HG02623 (cell line): ENCODE measurements around the gene USP32.
"Not testable (repeated sequence)": the region's sequence is repeated elsewhere in the genome, so short reads cannot be mapped to it uniquely, and the experiment has no call there.

Source experiments
- ATAC-seq: cut with Tn5 transposase; IDR thresholded peaks from one replicate; pipeline ENCODE4 v1.9.1; 2021; ENCODE audit warnings: moderate library complexity; ENCODE audit not compliant: unreplicated experiment

The USP32 gene

DNA sequence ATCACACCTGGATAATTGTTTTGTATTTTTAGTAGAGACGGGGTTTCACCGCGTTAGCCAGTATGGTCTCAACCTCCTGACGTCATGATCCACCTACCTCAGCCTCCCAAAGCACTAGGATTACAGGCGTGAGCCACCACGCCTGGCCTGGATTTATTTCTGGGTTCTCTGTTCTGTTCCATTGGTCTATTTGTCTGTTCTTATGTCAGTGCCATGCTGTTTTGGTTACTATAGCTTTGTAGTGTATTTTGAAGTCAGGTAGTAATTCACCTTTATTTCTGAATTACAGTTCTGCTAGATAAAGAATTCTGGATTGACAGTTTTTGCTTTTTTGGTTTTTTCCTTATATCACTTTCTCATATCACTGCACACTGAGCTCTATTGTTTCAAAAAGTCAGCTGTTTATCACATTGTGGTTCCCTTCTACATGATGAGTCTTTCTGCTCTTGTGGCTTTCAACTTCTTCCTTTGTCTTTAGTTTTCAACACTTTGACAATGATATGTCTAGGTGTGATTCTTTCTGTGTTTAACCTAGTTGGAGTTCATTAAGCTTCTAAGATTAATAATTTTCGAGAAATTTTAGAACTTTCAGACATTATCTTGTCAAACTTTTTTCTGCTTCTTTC, 144.0 kb downstream of the USP32 start:
- ATAC-seq: no peak

GRCh38 chr17:60244656-60245055, 147.3 kb downstream of the USP32 start:
- ATAC-seq: no peak

DNA sequence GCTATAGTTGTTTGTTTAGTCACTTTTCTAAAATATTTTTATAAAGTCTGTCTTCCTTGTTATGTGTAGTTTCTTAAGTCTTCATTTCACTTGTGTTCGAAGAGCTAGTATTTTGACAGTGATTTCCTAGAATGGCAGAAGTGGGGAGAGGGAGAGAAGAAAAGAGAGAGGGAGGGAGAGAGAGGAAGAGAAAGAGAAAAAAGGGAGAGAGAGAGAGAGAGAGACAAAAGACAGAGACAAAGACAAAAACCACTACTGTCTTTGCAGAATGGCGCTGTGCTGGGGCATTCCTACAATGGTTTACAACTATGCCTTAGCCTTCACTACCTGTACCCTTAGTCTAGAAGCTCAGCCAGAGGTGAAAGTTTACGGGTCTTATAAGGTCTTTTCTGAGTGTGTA, 151.6 kb downstream of the USP32 start:
- no peak for ATAC-seq

DNA sequence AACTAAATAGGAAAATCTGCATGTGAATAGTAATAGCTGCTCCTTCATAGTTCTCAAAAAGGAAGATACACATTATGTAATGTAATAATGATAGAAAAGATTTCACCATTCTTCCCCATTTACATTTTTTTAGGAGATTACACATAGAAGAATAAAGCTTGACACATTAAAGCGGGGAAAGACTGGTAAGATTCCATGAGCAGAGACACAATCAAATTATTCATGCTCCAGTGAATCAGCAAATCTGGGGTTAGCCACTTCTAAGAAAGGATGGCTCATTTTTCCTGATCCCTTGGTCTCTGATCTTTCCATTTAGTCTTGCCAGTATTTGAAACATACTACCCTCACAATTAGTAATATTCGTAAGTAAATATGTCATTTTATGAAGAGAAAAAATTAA, 160.2 kb downstream of the USP32 start:
- ATAC-seq: no peak

GRCh38 chr17:60231234-60231633, 160.7 kb downstream of the USP32 start:
- no peak for ATAC-seq

GRCh38 chr17:60230358-60230757, 161.6 kb downstream of the USP32 start:
- no peak for ATAC-seq

DNA sequence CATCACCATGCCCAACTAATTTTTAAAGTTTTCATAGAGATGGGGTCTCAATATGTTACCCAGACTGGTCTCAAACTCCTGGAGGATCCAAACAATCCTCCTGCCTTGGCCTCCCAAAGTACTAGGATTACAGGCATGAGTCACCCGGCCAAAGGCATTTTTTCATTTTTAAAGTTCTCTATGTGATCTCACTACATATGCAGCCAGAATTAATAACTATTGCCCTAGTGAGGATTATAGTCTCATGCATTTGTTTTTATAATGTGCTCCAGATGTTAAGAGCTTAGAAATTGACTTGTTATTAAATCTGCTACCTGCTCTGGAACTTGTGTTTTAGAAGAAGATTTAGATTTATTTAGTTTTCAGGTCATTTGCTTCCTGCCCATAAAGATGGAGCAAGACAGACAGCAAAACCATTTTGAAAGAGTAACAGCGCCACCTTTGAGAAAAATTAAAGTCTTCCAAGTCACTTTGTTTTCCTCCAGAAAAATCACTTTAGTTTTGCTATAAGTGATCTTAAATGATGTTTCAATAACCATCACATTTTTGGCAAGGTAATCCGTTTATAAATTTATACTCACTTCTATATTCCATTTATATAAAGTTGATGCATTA, 162.6 kb downstream of the USP32 start:
- no peak for ATAC-seq

DNA sequence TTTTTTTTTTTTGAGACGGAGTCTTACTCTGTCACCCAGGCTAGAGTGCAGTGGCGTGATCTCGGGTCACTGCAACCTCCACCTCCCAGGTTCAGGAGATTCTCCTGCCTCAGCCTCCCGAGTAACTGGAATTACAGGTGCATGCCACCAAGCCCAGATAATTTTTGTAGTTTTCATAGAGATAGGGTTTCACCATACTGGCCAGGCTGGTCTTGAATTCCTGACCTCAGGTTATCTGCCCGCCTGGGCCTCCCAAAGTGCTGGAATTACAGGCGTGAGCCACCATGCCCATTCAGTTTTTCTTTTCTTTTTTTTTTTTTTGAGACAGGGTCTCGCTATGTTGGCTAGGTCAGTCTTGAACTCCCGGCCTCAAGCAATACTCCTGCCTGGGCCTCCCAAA, 164.7 kb downstream of the USP32 start:
- not testable (repeated sequence) for ATAC-seq

DNA sequence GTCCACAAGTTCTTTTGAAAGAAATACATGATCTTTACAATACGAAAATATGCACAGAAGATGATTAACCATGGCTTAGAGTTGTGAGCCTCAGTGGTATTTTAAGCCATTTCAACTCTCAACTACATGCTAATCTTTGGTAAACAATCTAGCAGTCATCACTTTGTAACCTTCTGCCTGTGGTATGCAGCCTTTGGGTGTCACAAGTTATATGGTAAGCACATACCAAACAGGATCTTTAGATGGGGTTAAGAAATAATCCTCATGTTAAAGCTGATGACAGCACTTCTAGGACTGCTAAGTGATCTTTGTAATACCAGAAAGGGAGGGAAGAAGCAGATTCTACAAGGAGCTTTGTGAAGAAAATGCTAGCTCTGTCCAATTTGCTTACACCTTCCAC, 167.9 kb downstream of the USP32 start:
- no peak for ATAC-seq

DNA sequence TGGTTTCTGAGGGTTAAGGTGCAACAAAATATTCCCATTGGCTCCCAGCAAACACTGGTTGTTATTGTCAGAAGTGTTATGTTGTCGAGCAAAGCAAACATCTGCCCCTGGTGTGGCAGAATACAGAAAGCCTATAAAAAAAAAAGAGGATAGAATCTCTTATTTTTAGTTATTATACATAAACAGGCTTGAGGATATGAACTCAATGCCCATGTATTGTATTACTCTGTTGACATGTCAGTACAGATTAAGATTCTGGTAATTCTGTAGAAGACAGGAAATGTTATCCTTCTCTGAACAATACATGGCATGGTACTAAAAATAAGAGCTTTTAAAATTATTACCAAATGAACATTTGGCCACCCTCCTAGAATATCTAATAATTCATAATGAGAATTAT, 168.5 kb downstream of the USP32 start:
- no peak for ATAC-seq

- not testable (repeated sequence) for ATAC-seq
Measured at GRCh38 chr17:60218774-60219173, 173.2 kb downstream of the USP32 start.

DNA sequence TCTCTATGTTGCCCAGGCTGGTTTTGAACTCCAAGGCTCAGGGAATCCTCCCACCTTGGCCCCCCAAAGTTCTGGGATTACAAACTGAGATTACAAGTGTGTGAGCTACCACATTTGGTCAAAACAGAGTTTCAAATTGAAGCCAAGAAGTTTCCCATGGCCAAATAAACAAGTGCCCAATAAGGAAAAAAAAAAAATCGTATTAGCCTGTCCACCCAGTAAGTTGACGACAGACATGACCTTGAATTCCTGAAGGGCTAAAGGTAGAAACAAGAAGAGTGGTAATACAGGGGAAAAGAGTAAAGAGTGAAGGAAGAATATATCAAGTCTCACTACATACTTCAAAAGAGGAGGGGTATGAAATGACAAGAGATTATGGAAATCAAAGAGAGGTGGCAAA, 176.0 kb downstream of the USP32 start:
- ATAC-seq: not testable (repeated sequence)

DNA sequence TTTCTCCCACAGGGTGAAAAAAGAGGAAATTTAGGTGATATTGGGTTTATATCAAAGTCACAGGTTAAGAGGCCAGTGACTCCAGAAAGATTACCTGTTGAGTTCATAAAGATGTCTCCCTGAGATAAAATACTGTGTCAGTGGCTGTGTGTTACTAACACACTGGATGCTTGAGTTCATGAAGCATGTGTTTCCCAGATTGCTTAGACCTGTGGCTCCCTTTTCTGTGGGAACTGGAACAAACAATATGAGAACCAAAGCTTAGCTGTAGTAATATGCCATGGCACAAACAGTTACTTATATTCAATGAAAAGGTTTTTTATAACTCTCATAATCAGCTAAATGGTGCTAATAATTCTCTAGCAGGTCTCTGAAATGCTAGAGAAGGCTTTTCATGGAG, 180.7 kb downstream of the USP32 start:
- ATAC-seq: not testable (repeated sequence)

DNA sequence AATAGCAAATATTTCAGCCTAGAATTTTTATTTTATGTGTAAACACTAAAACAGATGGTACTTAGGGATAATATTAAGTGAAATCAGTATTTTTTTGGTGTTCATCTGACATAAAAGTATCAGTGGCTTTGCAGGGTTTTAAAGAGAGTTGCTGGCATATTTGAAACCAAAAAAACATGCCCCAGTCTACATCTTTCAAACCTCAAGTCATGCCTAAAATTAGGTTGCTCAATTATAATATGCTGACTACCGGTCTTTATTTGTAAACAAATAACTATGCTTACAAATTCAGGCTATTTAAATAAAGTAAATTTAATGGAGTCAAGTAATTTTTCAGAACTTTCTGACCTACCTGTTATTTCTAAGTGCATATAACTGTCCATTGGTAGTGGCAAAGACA, 183.6 kb downstream of the USP32 start:
- ATAC-seq: not testable (repeated sequence)

GRCh38 chr17:60205782-60206181, 186.2 kb downstream of the USP32 start:
- ATAC-seq: not testable (repeated sequence)

- ATAC-seq: not testable (repeated sequence)
Measured at GRCh38 chr17:60198630-60199029, 193.3 kb downstream of the USP32 start.

- not testable (repeated sequence) for ATAC-seq
Measured at GRCh38 chr17:60194141-60194540, 197.8 kb downstream of the USP32 start.

- ATAC-seq: no peak
Measured at GRCh38 chr17:60193482-60193881, 198.5 kb downstream of the USP32 start.

- not testable (repeated sequence) for ATAC-seq
Measured at GRCh38 chr17:60193032-60193431, 198.9 kb downstream of the USP32 start.

- not testable (repeated sequence) for ATAC-seq
Measured at GRCh38 chr17:60190032-60190431, 201.9 kb downstream of the USP32 start.

GRCh38 chr17:60188759-60189158, 203.2 kb downstream of the USP32 start:
- ATAC-seq: no peak

DNA sequence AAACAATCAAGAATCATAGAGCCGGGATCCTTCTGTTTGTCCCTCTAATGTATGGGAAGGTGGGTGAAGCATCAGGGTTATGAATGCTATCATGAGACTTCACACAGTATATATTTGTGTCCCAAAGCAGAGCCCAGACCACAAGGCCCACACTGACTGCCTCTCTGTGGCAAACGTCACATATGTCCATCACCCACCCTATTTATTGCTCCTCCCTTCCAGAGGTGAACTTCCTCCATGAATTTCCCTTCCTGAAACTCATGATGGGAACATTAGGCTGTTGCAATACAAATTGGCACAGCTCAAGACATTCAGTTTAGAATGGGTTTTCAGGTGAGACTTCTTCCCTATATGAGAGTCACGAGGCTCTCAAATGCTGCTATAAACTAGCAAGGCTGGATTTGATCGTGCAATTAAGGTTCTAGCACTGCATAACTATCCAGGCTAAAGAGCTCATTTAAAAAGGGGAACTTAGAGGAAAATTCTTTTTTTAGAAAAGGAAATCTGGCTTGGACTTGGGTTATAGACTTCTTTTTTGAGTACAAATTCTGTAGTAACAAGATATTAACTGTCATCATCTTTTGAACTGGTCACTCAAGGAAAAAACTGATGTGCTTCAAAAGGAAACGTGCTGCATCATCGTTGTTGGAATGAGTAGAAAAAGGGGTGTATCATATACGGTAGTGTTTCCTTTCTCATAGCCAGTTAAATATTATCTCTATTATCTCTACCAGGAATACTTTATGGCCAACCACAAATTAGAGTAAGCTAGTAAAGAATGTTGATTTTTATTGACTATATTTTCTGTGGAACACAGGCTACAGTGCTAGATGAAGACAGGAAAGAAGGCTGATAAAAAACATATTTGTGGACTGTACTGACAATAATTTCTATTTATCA, 204.8 kb downstream of the USP32 start:
- not testable (repeated sequence) for ATAC-seq
